Stimulated activated CD8-positive, alpha-beta memory T cell treated with anti-CD3 and anti-CD28 coated beads, Interleukin-7, amount 100 ng/mL, for 4 hours (primary cell): ENCODE measurements around the gene UBR3.
"Not testable (repeated sequence)": the region's sequence is repeated elsewhere in the genome, so short reads cannot be mapped to it uniquely, and the experiment has no call there.

Experiments used
- DNase-seq, 2 donors: peaks; one replicate each; pipeline ENCODE4 v3.0.0-alpha.2; 2020; ENCODE audit warnings: low read depth in 2 of 2

Gene UBR3

GRCh38 chr2:170098626-170099312, 271.5 kb downstream of the UBR3 start:
- no peak for DNase-seq

DNA sequence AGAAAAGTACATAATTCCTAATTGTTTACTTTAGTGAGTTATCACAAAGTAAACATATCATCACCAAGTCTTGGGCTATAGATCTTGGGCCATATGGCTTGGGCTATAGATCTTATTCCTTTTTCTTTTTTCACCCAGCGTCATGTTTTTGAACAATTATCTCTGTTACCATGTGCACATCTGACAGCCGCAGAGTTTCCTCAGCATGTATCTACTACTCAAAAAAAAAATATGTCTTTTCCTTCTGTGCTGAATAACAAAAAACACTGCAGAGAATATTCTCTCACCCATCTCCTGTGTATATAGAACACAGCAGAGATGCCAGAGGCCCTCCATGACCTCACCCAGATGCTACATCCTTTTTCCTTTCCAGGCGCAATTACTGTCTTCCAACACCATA, 274.5 kb downstream of the UBR3 start:
- DNase-seq, result no peak

GRCh38 chr2:170106102-170106840, 279.0 kb downstream of the UBR3 start:
- DNase-seq, result no peak

DNA sequence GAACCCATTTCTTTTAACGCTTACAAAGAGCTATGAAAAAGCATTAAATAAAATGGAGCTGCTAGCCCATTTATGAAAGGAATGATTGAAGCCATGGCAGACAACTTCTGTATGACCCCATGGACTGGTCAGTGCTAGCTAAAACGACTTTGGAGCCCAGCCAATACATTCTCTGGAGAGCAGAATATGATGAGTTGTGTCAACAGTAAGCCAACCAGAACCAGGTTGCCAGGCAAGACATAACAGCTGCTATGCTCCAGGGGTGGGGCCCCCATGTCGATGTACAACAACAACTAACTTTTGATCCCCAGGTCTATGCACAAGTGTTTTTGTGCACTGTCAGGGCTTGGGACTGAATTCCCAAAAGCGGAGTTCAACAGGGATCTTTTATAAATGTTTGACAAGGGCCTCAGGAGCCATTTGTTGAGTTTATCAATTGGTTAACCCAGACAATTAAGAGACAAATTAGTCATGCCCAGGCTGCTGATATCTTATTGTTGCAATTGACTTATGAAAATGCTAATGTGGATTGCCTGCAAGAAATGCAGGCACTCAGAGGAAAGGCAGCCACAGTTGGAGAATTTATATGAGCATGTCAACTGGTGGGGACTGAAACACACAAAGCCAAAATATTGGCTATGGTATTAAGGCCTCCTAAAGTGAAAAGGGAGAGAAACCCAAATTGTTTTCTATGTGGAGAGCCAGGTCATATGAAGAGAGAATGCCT, 286.1 kb downstream of the UBR3 start:
- no peak for DNase-seq

DNA sequence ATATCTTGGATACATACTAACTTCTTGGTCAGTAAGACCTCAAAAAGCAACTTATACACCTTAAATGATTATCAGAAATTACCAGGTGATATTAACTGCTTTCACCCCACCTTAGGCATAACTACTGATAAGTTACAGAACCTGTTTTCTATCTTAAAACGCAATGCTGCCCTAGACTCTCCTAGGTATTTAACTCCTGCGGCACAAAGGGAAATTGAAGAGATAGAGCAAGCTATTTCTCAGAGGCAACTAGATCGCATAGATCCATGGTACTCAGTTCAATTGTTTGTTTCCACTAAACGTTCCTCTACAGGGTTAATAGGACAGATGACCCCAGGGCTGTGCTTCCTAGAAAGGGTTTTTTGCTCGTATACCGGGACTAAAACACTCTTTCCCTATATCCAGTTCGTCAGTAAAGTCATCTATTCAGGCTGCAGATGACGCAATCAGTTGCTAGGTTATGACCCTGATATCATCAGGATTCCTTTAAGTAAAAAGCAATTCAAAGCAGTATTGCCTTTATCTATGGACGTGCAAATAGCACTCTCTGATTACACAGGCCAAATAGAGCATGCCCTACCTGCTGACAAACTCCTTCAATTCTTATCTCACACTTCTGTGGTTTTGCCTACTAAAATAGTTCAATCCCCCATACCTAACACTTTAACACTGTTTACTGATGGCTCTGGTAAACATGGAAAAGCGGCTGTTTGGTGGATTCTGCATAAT, 288.4 kb downstream of the UBR3 start:
- DNase-seq, result no peak

DNA sequence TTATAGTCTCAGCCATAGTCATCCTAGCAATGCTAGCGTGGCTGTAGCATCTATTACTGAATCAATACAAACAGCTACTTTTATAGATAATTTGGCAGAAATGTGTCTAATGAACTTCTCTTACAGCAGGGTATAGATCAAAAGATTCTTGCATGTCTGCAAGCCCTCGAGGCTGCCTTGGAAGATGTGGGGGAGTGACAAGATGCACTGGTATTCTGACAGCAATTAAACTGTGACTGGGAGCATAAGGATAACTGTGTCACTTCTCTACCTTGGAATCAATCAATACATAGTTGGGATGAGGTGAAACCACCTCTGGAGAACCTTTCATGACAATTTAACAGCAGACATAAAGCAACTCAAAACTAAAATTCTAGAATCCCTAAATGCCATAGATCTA, 291.4 kb downstream of the UBR3 start:
- no peak for DNase-seq

DNA sequence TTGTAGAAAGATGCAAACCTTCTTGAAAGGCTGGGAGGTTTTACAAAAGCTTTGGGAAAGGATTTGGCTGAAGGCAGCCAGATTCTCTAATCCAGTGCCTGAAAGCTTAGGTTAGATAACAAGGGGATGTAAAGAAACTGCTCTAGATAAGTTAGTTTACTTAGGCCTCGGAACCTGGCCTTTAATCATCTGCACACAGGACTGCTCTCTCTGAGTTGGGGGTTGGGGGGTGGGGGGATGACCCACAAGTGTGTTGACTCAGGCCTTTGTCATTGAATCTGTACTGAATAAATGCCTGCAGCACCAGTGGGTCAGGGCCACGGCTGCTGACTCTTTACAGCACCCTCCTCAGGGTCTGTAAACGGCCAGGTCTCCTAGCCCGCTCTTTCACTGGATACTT, 292.1 kb downstream of the UBR3 start:
- not testable (repeated sequence) for DNase-seq

GRCh38 chr2:170121689-170122088, 294.4 kb downstream of the UBR3 start:
- no peak for DNase-seq

- no peak for DNase-seq
These were observed 295.8 kb downstream of the UBR3 start for GRCh38 chr2:170122883-170123547.

- no peak for DNase-seq
These were observed 296.3 kb downstream of the UBR3 start for GRCh38 chr2:170123593-170123992.

DNA sequence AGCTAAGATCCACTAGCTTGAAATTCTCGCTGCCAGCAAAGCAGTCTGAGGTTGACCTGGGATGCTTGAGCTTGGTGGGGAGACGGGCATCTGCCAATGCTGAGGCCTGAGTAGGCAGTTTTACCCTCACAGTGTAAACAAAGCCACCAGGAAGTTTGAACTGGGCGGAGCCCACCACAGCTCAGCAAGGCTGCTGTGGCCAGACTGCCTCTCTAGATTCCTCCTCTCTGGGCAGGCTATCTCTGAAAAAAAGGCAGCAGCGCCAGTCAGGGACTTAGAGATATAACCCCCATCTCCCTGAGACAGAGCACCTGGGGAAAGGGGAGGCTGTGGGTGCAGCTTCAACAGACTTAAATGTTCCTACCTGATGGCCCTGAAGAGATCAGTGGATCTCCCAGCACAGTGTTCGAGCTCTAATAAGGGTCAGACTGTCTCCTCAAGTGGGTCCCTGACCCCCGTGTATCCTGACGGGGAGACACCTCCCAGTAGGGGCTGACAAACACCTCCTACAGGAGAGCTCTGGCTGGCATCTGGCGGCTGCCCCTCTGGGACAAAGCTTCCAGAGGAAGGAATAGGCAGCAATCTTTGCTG, 299.0 kb downstream of the UBR3 start:
- not testable (repeated sequence) for DNase-seq
